Panc1 (cell line): ENCODE data around the gene ZNF76.

Experiments
- CTCF ChIP-seq: fragments of 450-650 bp; IDR thresholded peaks from 2 replicates; pipeline ENCODE4 v1.5.1; 2017; ENCODE audit warnings: mild to moderate bottlenecking
- POLR2AphosphoS5 ChIP-seq: IDR thresholded peaks from 2 replicates; pipeline ENCODE4 v1.6.1; 2012; ENCODE audit warnings: mild to moderate bottlenecking, low read depth, low read length, moderate library complexity
- TF ChIP-seq, protein P1 (sequence below), 2 experiments: IDR thresholded peaks; 2 replicates each; pipeline ENCODE4 v1.6.1; 2011 to 2012; ENCODE audit warnings: low read depth in 2 of 2, control low read depth in 1 of 2, low read length in 1 of 2, mild to moderate bottlenecking in 1 of 2, moderate library complexity in 1 of 2; ENCODE audit not compliant: insufficient read depth in 1 of 2

DNA sequence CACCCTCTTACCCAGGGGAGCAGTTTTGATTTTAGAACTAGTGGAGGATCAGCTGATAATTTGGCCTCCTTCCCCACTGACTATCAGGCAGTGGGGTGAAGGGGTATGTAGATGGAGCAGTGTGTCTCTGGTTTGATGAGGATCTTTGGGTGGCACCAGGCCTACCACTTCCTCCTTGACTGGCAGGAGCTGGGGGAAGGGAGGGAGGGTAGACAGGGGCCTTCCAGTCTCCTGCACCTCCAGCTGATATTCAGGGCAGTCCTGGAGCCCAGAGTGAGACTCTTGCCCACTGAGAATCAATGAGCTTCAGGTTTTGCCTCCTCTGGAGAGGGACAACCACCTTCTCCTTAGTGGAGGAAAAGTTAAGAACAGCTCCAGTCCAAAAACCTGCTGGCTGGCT lies 41.3 kb downstream of the ZNF76 start:
- TF ChIP-seq CTCF: no peak
- TF ChIP-seq, protein P1, sequence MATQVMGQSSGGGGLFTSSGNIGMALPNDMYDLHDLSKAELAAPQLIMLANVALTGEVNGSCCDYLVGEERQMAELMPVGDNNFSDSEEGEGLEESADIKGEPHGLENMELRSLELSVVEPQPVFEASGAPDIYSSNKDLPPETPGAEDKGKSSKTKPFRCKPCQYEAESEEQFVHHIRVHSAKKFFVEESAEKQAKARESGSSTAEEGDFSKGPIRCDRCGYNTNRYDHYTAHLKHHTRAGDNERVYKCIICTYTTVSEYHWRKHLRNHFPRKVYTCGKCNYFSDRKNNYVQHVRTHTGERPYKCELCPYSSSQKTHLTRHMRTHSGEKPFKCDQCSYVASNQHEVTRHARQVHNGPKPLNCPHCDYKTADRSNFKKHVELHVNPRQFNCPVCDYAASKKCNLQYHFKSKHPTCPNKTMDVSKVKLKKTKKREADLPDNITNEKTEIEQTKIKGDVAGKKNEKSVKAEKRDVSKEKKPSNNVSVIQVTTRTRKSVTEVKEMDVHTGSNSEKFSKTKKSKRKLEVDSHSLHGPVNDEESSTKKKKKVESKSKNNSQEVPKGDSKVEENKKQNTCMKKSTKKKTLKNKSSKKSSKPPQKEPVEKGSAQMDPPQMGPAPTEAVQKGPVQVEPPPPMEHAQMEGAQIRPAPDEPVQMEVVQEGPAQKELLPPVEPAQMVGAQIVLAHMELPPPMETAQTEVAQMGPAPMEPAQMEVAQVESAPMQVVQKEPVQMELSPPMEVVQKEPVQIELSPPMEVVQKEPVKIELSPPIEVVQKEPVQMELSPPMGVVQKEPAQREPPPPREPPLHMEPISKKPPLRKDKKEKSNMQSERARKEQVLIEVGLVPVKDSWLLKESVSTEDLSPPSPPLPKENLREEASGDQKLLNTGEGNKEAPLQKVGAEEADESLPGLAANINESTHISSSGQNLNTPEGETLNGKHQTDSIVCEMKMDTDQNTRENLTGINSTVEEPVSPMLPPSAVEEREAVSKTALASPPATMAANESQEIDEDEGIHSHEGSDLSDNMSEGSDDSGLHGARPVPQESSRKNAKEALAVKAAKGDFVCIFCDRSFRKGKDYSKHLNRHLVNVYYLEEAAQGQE (IDR thresholded peaks at IDR 0.05; ENCODE audit: insufficient read depth in 1 of 2, low read depth in 2 of 2, low read length in 1 of 2): no peak
- TF ChIP-seq POLR2AphosphoS5: no peak
